Karpas-422 (cell line): ENCODE results near the gene PHOSPHO2. TPM values are rescaled to one million over a fixed set of nuclear protein-coding genes. Genes with fewer than 3 reads are reported as not detected.

ENCODE experiments used
- DNase-seq: peaks from one replicate; pipeline ENCODE4 v3.0.0-alpha.2; 2015
- H2AFZ ChIP-seq: fragments of 200-600 bp; sonication (generic); 2 replicates; pipeline ENCODE4 v1.6.1; 2014; ENCODE audit warnings: antibody characterized with exemption, low read length, mixed read lengths
- H3K27ac ChIP-seq: fragments of 200-600 bp; sonication (generic); 2 replicates; pipeline ENCODE4 v1.5.1; 2014; ENCODE audit warnings: mild to moderate bottlenecking, low read length, moderate library complexity
- H3K27me3 ChIP-seq: fragments of 200-600 bp; sonication (generic); 2 replicates; pipeline ENCODE4 v1.6.1; 2014; ENCODE audit warnings: low read length, mixed read lengths
- H3K36me3 ChIP-seq: fragments of 200-600 bp; sonication (generic); 2 replicates; pipeline ENCODE4 v1.6.1; 2014; ENCODE audit warnings: low read length, mixed read lengths; ENCODE audit not compliant: insufficient read depth
- H3K4me1 ChIP-seq: fragments of 200-600 bp; sonication (generic); 2 replicates; pipeline ENCODE4 v1.6.1; 2014; ENCODE audit warnings: mild to moderate bottlenecking, low read length, mixed read lengths
- H3K4me2 ChIP-seq: fragments of 200-600 bp; sonication (generic); 2 replicates; pipeline ENCODE4 v1.6.1; 2014; ENCODE audit warnings: low read length, low read depth, mild to moderate bottlenecking; ENCODE audit not compliant: poor library complexity, severe bottlenecking
- H3K4me3 ChIP-seq: fragments of 200-600 bp; sonication (generic); 2 replicates; pipeline ENCODE4 v1.5.1; 2014; ENCODE audit warnings: mild to moderate bottlenecking, antibody characterized with exemption, low read length, mixed read lengths
- H3K79me2 ChIP-seq: fragments of 200-600 bp; sonication (generic); 2 replicates; pipeline ENCODE4 v1.6.1; 2014; ENCODE audit warnings: mild to moderate bottlenecking, low read length, mixed read lengths
- H3K9ac ChIP-seq: fragments of 200-600 bp; sonication (generic); 2 replicates; pipeline ENCODE4 v1.6.0; 2014; ENCODE audit warnings: low read length
- H3K9me2 ChIP-seq: fragments of 200-600 bp; sonication (generic), shearing (Covaris generic); replicated peaks from 2 replicates; pipeline ENCODE4 v1.6.0; 2014; ENCODE audit warnings: mild to moderate bottlenecking, low read length, moderate library complexity; ENCODE audit not compliant: insufficient read depth
- H3K9me3 ChIP-seq: fragments of 300-700, 200-600 bp; sonication (generic); 2 replicates; pipeline ENCODE4 v1.6.1; 2014; ENCODE audit warnings: low read length, mixed read lengths
- H4K20me1 ChIP-seq: fragments of 200-600 bp; sonication (generic); 2 replicates; pipeline ENCODE4 v1.6.1; 2014; ENCODE audit warnings: mild to moderate bottlenecking, antibody characterized with exemption, low read length, low read depth; ENCODE audit not compliant: insufficient read depth
- total RNA-seq: library from RNA; depleted of rRNA; stranded (reverse); fragments of >200 nt; shearing (Covaris generic); gene quantifications from 2 replicates; pipeline ENCODE4 v1.2.3, GENCODE V29; 2014; ENCODE audit warnings: low replicate concordance

The PHOSPHO2 gene
- total RNA-seq, 1 experiment from 2014 or later: 13.0 TPM

- no peak for DNase-seq
- Histone ChIP-seq H3K4me2 (no peak overlapping the region), H3K79me2 (no peaks in the 10 kb centered on the region), H4K20me1 (no peaks in the 10 kb centered on the region), H3K4me3 (no peak overlapping the region), H3K27ac (no peak overlapping the region), H3K27me3 (no peaks in the 10 kb centered on the region), H3K9me3 (no peaks in the 10 kb centered on the region), H3K9ac (no peak overlapping the region), H3K36me3 (no peaks in the 10 kb centered on the region), H3K4me1 (peaks cover 7% of the 10 kb centered on the region), H3K9me2 (no peaks in the 10 kb centered on the region), H2AFZ (no peak overlapping the region)
Observed at GRCh38 chr2:169714699-169715098, 20.4 kb downstream of the PHOSPHO2 start.

DNA sequence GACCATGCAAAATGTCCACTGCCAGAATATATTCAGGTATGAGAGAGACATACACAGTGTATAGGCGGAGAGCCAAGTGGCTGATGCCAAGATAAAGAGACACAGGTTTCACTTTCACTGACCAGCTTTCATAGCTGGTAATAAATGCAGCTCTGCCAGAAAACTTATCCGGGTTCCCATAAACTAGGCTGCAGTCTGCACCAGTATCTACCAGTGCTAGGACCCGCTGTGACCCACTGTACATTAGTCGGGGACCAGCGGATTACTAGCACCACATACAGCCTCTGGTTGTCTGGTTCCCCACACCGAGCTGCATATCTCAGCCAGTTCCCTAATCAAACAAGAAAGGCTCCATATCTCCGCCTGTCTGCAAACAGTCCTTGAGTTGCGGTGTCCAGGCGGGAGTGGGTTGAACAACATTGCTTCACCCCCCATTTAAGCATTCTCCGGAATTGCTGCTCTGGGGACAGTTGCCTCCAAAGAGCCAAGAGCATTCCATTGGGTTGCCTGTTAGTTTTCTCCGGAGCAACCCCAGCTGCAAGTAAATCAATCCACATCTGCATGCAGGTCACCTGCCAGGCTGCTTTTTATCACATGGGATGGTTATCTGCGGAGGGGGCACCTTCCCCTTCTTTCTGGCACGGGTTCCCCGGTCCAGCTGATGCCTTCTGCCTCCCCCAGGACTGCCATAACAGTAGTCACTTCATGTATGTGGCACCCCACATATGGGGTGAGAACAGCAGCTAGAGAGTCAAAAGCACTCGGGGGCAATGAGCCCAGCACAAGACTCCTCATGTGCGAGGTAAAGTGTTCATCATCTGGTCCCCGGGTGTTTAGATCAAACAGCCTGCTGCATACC is 21.3 kb downstream of the PHOSPHO2 start:
- no peak overlapping the region for H2AFZ ChIP-seq
- H3K9ac ChIP-seq: no peak overlapping the region
- no peaks in the 10 kb centered on the region for H3K36me3 ChIP-seq
- DNase-seq: no peak
- H3K9me3 ChIP-seq: no peaks in the 10 kb centered on the region
- H3K4me3 ChIP-seq: no peak overlapping the region
- no peaks in the 10 kb centered on the region for H3K79me2 ChIP-seq
- no peaks in the 10 kb centered on the region for H3K27me3 ChIP-seq
- H3K9me2 ChIP-seq: no peaks in the 10 kb centered on the region
- peaks cover 7% of the 10 kb centered on the region for H3K4me1 ChIP-seq
- H3K4me2 ChIP-seq: no peak overlapping the region
- no peaks in the 10 kb centered on the region for H4K20me1 ChIP-seq
- H3K27ac ChIP-seq: no peak overlapping the region

DNA sequence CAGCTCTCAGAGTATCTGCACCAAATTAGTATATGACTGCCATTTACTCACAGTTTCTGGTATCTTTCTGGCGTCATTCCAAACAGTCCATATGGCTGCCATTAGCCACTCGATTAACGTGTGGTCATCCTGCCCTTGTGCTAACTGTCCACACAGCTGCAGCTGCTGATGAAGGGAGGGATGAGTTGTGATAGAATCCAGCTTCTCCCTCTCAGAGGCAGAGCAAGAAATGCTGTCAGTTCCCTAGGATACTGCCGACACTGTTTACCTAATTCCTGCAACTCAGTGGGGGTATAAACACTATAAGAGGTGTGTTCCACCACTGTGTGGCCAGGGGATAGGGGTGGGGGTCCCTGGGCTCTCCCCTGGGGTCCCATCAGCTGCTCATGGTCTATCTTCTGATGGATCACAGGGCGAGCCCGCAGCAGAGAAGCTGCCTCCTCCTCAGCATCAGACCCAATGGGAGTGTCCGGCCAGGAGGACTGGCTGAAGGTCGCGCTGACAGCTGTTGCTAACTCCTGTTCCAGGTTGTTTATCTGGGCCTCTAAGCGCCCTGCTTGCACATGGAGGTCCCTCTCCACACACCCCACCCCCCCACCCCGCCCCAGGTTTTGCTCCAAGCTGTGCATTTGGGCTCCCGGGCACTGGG is 22.1 kb downstream of the PHOSPHO2 start:
- Histone ChIP-seq H4K20me1 (no peaks in the 10 kb centered on the region), H3K4me2 (no peak overlapping the region), H3K9me2 (no peaks in the 10 kb centered on the region), H3K9ac (no peak overlapping the region), H3K36me3 (no peaks in the 10 kb centered on the region), H3K27me3 (no peaks in the 10 kb centered on the region), H3K4me1 (peaks cover 7% of the 10 kb centered on the region), H2AFZ (no peak overlapping the region), H3K4me3 (no peak overlapping the region), H3K79me2 (no peaks in the 10 kb centered on the region), H3K27ac (no peak overlapping the region), H3K9me3 (no peaks in the 10 kb centered on the region)
- no peak for DNase-seq

GRCh38 chr2:169716938-169717690 is 22.8 kb downstream of the PHOSPHO2 start:
- H2AFZ ChIP-seq: no peak overlapping the region
- H3K4me3 ChIP-seq: no peak overlapping the region
- no peaks in the 10 kb centered on the region for H3K9me2 ChIP-seq
- no peak overlapping the region for H3K4me2 ChIP-seq
- H3K9ac ChIP-seq: no peak overlapping the region
- no peaks in the 10 kb centered on the region for H3K9me3 ChIP-seq
- H3K79me2 ChIP-seq: no peaks in the 10 kb centered on the region
- H3K4me1 ChIP-seq: peaks cover 7% of the 10 kb centered on the region
- no peaks in the 10 kb centered on the region for H3K27me3 ChIP-seq
- no peaks in the 10 kb centered on the region for H4K20me1 ChIP-seq
- no peaks in the 10 kb centered on the region for H3K36me3 ChIP-seq
- H3K27ac ChIP-seq: no peak overlapping the region
- DNase-seq: no peak

DNA sequence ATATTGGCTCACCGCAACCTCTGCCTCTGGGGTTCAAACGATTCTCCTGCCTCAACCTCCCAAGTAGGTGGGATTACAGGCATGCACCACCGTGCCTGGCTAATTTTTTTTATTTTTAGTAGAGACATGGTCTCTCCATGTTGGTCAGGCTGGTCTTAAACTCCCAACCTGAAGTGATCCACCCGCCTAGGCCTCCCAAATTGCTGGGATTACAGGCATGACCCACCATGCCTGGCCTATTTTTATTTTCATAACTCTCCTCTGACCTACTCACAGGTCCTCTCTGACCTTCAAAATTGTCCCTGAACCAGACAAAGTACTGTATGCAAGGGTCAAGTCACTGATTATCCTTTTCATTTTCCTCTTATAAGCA is 23.4 kb downstream of the PHOSPHO2 start:
- H3K79me2 ChIP-seq: no peaks in the 10 kb centered on the region
- no peaks in the 10 kb centered on the region for H4K20me1 ChIP-seq
- H3K9me2 ChIP-seq: no peaks in the 10 kb centered on the region
- no peak for DNase-seq
- no peaks in the 10 kb centered on the region for H3K27me3 ChIP-seq
- no peak overlapping the region for H2AFZ ChIP-seq
- H3K4me3 ChIP-seq: no peak overlapping the region
- no peaks in the 10 kb centered on the region for H3K9me3 ChIP-seq
- no peaks in the 10 kb centered on the region for H3K36me3 ChIP-seq
- no peak overlapping the region for H3K9ac ChIP-seq
- H3K27ac ChIP-seq: no peak overlapping the region
- no peak overlapping the region for H3K4me2 ChIP-seq
- H3K4me1 ChIP-seq: peaks cover 7% of the 10 kb centered on the region

DNA sequence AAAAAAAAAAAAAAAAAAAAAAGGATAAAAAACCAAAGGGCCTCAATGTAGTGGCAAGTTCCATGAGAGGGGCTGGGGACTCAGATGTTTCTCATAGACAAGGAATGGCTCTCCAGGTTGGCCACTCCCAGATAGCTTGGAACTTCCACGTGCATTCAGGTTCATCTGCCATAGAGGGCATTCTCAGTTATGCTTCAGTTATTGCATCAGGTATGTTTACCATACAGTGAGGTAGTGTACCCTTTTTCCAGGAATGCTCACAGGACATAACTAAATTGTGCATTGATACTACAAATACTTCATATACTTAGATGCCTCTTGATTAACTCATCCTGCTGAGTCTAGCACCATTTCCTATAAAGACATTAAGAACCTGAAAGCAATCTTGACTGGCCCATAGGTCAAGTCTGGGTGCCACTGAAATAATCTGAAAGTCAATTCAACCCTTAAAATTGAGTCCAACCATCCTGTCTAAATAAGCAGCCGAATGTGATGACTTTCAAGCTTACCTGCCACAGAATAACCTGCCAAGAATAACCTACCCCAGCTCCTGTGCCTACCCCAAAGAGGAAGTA is 24.7 kb downstream of the PHOSPHO2 start:
- Histone ChIP-seq H3K4me3 (no peak overlapping the region), H2AFZ (no peak overlapping the region), H3K79me2 (no peaks in the 10 kb centered on the region), H3K9me3 (no peaks in the 10 kb centered on the region), H4K20me1 (no peaks in the 10 kb centered on the region), H3K36me3 (no peaks in the 10 kb centered on the region), H3K27me3 (no peaks in the 10 kb centered on the region), H3K9ac (no peak overlapping the region), H3K4me1 (peaks cover 7% of the 10 kb centered on the region), H3K27ac (no peak overlapping the region), H3K9me2 (no peaks in the 10 kb centered on the region), H3K4me2 (no peak overlapping the region)
- no peak for DNase-seq

- Histone ChIP-seq H3K4me2 (no peak overlapping the region), H3K27ac (no peak overlapping the region), H3K9me2 (no peaks in the 10 kb centered on the region), H4K20me1 (no peaks in the 10 kb centered on the region), H3K27me3 (no peaks in the 10 kb centered on the region), H3K9ac (no peak overlapping the region), H3K4me1 (peaks cover 7% of the 10 kb centered on the region), H3K9me3 (no peaks in the 10 kb centered on the region), H2AFZ (no peak overlapping the region), H3K36me3 (no peaks in the 10 kb centered on the region), H3K4me3 (no peak overlapping the region), H3K79me2 (no peaks in the 10 kb centered on the region)
- DNase-seq: no peak
Observed at GRCh38 chr2:169721016-169721415, 26.7 kb downstream of the PHOSPHO2 start.

GRCh38 chr2:169727065-169727464 is 32.8 kb downstream of the PHOSPHO2 start:
- peaks cover 10% of the 10 kb centered on the region for H3K4me1 ChIP-seq
- no peaks in the 10 kb centered on the region for H3K79me2 ChIP-seq
- H3K9ac ChIP-seq: no peak overlapping the region
- no peak overlapping the region for H3K27ac ChIP-seq
- H4K20me1 ChIP-seq: no peaks in the 10 kb centered on the region
- no peaks in the 10 kb centered on the region for H3K9me2 ChIP-seq
- H3K27me3 ChIP-seq: no peaks in the 10 kb centered on the region
- H3K4me2 ChIP-seq: no peak overlapping the region
- no peaks in the 10 kb centered on the region for H3K9me3 ChIP-seq
- no peak for DNase-seq
- no peaks in the 10 kb centered on the region for H3K36me3 ChIP-seq
- no peak overlapping the region for H2AFZ ChIP-seq
- H3K4me3 ChIP-seq: no peak overlapping the region
